Neural progenitor cell (in vitro differentiated cells): Measurements from ENCODE around the gene MRPS34. TPM values are rescaled to one million over a fixed set of nuclear protein-coding genes. Genes with fewer than 3 reads are reported as not detected.

Experiments
- DNase-seq: peaks from one replicate; pipeline ENCODE4 v3.0.0-alpha.2; 2016; ENCODE audit warnings: low spot score
- H2AFZ ChIP-seq: fragments of 200-600 bp; sonication (generic); replicated peaks from 2 replicates; pipeline ENCODE4 v1.6.1; 2016; ENCODE audit warnings: antibody characterized with exemption
- H3F3A ChIP-seq: fragments of 200-600 bp; sonication (generic); 2 replicates; pipeline ENCODE4 v1.6.1; 2016; ENCODE audit warnings: antibody characterized with exemption, low read depth
- H3K27ac ChIP-seq: fragments of 200-600 bp; sonication (generic); 2 replicates; pipeline ENCODE4 v1.5.1; 2016; ENCODE audit warnings: mild to moderate bottlenecking
- H3K27me3 ChIP-seq: fragments of 200-600 bp; sonication (generic); 2 replicates; pipeline ENCODE4 v1.6.1; 2016; ENCODE audit warnings: mild to moderate bottlenecking, moderate library complexity
- H3K36me3 ChIP-seq: fragments of 200-600 bp; sonication (generic); 2 replicates; pipeline ENCODE4 v1.5.1; 2016
- H3K4me1 ChIP-seq: fragments of 200-600 bp; sonication (generic); 2 replicates; pipeline ENCODE4 v1.6.1; 2016; ENCODE audit warnings: mixed run types
- H3K4me2 ChIP-seq: fragments of 200-600 bp; sonication (generic); 2 replicates; pipeline ENCODE4 v1.6.1; 2016
- H3K4me3 ChIP-seq: fragments of 200-600 bp; sonication (generic); 2 replicates; pipeline ENCODE4 v1.5.1; 2016
- H3K79me2 ChIP-seq: fragments of 200-600 bp; sonication (generic); 2 replicates; pipeline ENCODE4 v1.6.1; 2016; ENCODE audit warnings: low read depth
- H3K9ac ChIP-seq: fragments of 200-600 bp; sonication (generic); 2 replicates; pipeline ENCODE4 v1.6.1; 2016
- H3K9me3 ChIP-seq: fragments of 200-600 bp; sonication (generic); 2 replicates; pipeline ENCODE4 v1.5.1; 2016; ENCODE audit warnings: low read depth
- H4K20me1 ChIP-seq: fragments of 200-600 bp; sonication (generic); 2 replicates; pipeline ENCODE4 v1.6.1; 2016; ENCODE audit warnings: low read depth
- H3K27ac Mint-ChIP-seq: 3 replicates; pipeline ENCODE4 v1.8.0; 2021; ENCODE audit warnings: mixed read lengths
- H3K27me3 Mint-ChIP-seq: 2 replicates; pipeline ENCODE4 v1.8.0; 2022; ENCODE audit warnings: low read depth, mild to moderate bottlenecking, inconsistent platforms, moderate library complexity, mixed read lengths; ENCODE audit not compliant: insufficient read depth
- H3K36me3 Mint-ChIP-seq: 3 replicates; pipeline ENCODE4 v1.8.0; 2021; ENCODE audit warnings: mixed read lengths
- H3K4me1 Mint-ChIP-seq: 3 replicates; pipeline ENCODE4 v1.8.0; 2021; ENCODE audit warnings: mixed read lengths
- H3K4me3 Mint-ChIP-seq: 3 replicates; pipeline ENCODE4 v1.8.0; 2021; ENCODE audit warnings: mild to moderate bottlenecking, moderate library complexity, mixed read lengths
- H3K9me3 Mint-ChIP-seq: 3 replicates; pipeline ENCODE4 v1.8.0; 2020; ENCODE audit warnings: mixed read lengths
- EZH2 ChIP-seq: fragments of 200-600 bp; sonication (generic); IDR thresholded peaks from 2 replicates; pipeline ENCODE4 v1.6.1; 2017; ENCODE audit warnings: antibody characterized with exemption, mild to moderate bottlenecking, moderate library complexity
- EZH2phosphoT487 ChIP-seq: fragments of 200-600 bp; sonication (generic); IDR thresholded peaks from 2 replicates; pipeline ENCODE4 v1.6.1; 2017; ENCODE audit warnings: antibody characterized with exemption
- total RNA-seq: library from RNA; depleted of rRNA; stranded (reverse); fragments of >200 nt; gene quantifications from 2 replicates; pipeline ENCODE4 v1.2.3, GENCODE V29; 2015; ENCODE audit warnings: low replicate concordance
- TF ChIP-seq, protein P1 (sequence below): fragments of 200-600 bp; sonication (generic); IDR thresholded peaks from 2 replicates; pipeline ENCODE4 v1.5.1; 2017; ENCODE audit warnings: antibody characterized with exemption, mild to moderate bottlenecking

Gene MRPS34
- total RNA-seq, 1 donor from 2014 or later = 48.4 TPM

- Mint-ChIP-seq H3K9me3 (no peaks in the 10 kb centered on the region), H3K4me1 (no peaks in the 10 kb centered on the region), H3K36me3 (peaks cover 4% of the 10 kb centered on the region), H3K4me3 (no peak overlapping the region), H3K27ac (no peak overlapping the region), H3K27me3 (no peaks in the 10 kb centered on the region)
- Histone ChIP-seq H3K36me3 (no peaks in the 10 kb centered on the region), H3K27ac (no peak overlapping the region), H3K79me2 (no peaks in the 10 kb centered on the region), H3K9me3 (no peaks in the 10 kb centered on the region), H4K20me1 (no peaks in the 10 kb centered on the region), H3K4me1 (no peaks in the 10 kb centered on the region), H3F3A (no peaks in the 10 kb centered on the region), H3K4me2 (no peak overlapping the region), H3K9ac (no peak overlapping the region), H2AFZ (no peak overlapping the region), H3K4me3 (no peak overlapping the region), H3K27me3 (no peaks in the 10 kb centered on the region)
- no peak for TF ChIP-seq EZH2phosphoT487
- no peak for TF ChIP-seq EZH2
- TF ChIP-seq, protein P1, sequence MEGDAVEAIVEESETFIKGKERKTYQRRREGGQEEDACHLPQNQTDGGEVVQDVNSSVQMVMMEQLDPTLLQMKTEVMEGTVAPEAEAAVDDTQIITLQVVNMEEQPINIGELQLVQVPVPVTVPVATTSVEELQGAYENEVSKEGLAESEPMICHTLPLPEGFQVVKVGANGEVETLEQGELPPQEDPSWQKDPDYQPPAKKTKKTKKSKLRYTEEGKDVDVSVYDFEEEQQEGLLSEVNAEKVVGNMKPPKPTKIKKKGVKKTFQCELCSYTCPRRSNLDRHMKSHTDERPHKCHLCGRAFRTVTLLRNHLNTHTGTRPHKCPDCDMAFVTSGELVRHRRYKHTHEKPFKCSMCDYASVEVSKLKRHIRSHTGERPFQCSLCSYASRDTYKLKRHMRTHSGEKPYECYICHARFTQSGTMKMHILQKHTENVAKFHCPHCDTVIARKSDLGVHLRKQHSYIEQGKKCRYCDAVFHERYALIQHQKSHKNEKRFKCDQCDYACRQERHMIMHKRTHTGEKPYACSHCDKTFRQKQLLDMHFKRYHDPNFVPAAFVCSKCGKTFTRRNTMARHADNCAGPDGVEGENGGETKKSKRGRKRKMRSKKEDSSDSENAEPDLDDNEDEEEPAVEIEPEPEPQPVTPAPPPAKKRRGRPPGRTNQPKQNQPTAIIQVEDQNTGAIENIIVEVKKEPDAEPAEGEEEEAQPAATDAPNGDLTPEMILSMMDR = no peak
- no peak for DNase-seq
Observed at GRCh38 chr16:1746693-1747195, 26.2 kb downstream of the MRPS34 start.

DNA sequence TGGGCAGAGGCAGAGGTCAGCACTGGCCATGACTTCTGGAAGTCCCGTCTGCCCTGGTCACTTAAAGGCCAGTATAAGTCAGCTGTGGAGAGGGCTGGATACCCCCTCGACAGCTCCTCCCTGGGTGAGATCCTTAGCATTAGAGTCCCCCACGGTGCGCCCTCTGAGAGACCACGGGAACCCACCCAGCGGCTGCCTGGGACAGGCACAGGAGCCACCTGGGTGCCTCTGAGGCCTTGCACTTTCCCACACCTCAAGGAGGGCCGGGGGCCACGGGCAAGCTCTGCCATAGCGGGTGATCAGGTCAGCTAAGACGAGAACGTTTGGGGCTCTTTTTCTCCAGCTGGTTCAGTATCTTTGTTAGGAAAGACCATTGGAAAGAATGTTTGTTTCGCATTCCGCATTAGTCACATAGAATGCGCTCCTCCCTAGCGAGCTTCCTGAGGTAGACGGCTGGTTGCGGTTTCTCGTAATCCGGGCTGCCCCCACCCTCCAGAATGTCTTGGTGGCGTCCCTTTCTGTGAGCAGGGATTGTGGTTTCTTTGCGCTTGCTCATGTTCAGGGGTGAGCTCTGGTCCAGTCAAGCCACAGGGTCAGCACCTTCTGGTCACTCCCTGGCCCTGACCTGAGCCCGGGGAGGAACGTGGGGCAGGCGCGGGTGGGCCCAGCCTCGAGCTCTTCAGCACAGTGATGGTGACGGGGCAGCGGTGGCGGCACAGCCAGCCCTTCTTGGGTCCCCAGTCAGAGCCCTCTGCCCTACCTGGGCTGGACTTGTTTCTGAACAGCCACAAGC is 26.8 kb downstream of the MRPS34 start:
- Histone ChIP-seq H3K9me3 (no peaks in the 10 kb centered on the region), H2AFZ (no peak overlapping the region), H3K79me2 (no peaks in the 10 kb centered on the region), H3K27ac (no peak overlapping the region), H3K9ac (no peak overlapping the region), H4K20me1 (no peaks in the 10 kb centered on the region), H3F3A (no peaks in the 10 kb centered on the region), H3K27me3 (no peaks in the 10 kb centered on the region), H3K4me2 (no peak overlapping the region), H3K4me3 (no peak overlapping the region), H3K4me1 (no peaks in the 10 kb centered on the region), H3K36me3 (no peaks in the 10 kb centered on the region)
- TF ChIP-seq, protein P1 = no peak
- no peak for TF ChIP-seq EZH2phosphoT487
- TF ChIP-seq EZH2 = no peak
- DNase-seq = no peak
- Mint-ChIP-seq H3K9me3 (no peaks in the 10 kb centered on the region), H3K4me1 (no peaks in the 10 kb centered on the region), H3K27me3 (no peaks in the 10 kb centered on the region), H3K36me3 (peaks cover 4% of the 10 kb centered on the region), H3K4me3 (no peak overlapping the region), H3K27ac (no peak overlapping the region)

DNA sequence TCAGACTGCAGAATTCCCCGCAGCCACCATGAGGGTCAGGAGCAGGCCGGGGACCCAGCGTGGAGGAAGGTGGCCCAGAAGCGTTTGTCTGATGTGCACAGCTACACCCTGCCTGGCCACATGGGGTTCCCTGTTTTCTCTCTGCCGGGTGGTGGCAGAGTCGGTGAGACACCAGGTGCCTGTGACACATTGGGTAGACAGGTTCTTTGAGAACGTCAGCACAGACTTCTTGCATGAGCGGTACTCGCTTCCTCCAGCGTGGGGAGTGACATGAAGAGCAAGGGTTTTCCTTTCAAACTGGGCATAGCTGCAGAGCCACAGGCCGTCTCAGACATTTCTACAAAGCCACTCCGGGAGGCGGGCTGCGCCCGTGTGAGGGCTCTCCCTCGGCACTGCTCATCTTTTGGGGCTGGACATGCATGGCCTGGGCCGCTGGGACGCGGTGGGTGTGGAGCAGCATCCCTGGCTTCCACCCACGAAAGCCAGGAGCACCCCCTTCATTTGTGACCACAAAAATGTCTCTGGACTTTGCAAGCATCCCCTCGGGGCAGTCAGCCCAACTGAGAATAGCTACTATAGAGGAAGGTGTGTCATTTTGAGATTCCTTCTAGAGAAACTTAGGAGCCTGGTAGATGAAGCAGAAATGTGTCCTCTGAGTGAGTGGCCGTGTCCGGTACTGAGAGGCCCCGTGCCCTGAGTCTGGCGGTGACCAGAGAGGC is 27.6 kb downstream of the MRPS34 start:
- no peak for DNase-seq
- H3K27me3 Mint-ChIP-seq = no peaks in the 10 kb centered on the region
- H3K36me3 ChIP-seq = no peaks in the 10 kb centered on the region
- H2AFZ ChIP-seq = no peak overlapping the region
- no peak overlapping the region for H3K4me3 Mint-ChIP-seq
- no peaks in the 10 kb centered on the region for H3K4me1 ChIP-seq
- no peak overlapping the region for H3K4me3 ChIP-seq
- H3K27ac Mint-ChIP-seq = no peak overlapping the region
- H3F3A ChIP-seq = peaks cover under 1% of the 10 kb centered on the region
- TF ChIP-seq, protein P1 = no peak
- no peak for TF ChIP-seq EZH2phosphoT487
- TF ChIP-seq EZH2 = no peak
- no peak overlapping the region for H3K27ac ChIP-seq
- H3K9me3 Mint-ChIP-seq = no peaks in the 10 kb centered on the region
- no peaks in the 10 kb centered on the region for H3K4me1 Mint-ChIP-seq
- peaks cover 4% of the 10 kb centered on the region for H3K36me3 Mint-ChIP-seq
- H4K20me1 ChIP-seq = no peaks in the 10 kb centered on the region
- no peaks in the 10 kb centered on the region for H3K27me3 ChIP-seq
- no peaks in the 10 kb centered on the region for H3K9me3 ChIP-seq
- no peak overlapping the region for H3K9ac ChIP-seq
- H3K79me2 ChIP-seq = no peaks in the 10 kb centered on the region
- no peak overlapping the region for H3K4me2 ChIP-seq
